Measurements from ENCODE around the gene ATAD2B. TPM values are rescaled to one million over a fixed set of nuclear protein-coding genes. Genes with fewer than 3 reads are reported as not detected.

ATAD2B gene
- total and polyA plus RNA-seq, 2 donors (not counting 1 experiment from before 2014, with no cell fraction given): 3.6 to 11.4 TPM

DNA sequence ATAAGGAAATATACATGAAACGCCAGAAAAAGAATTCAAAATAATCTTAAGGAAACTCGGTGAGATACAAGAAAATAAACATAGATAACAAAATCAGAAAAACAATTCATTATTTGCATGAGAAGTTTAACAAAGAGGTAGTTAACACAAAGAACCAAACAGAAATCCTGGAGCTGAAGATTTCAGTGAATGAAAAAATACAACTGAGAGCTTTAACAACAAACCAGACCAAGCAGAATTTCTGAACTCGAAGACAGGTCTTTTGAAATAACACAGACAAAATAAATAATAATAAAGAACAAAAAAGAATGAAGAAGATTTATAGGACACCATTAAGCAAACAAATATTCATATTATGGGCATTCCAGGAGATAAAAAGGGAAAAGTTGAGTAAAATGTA lies 204.7 kb downstream of the ATAD2B start:
- H3K4me1 ChIP-seq (ENCODE audit: control insufficient read depth, extremely low read depth, insufficient read depth, low read length): no peaks in the 10 kb centered on the region
- no peak overlapping the region for H3K27ac ChIP-seq (ENCODE audit: insufficient read depth, low read length)
- H3K9me3 ChIP-seq (ENCODE audit: control insufficient read depth, insufficient read depth, low read depth, low read length): no peaks in the 10 kb centered on the region
- H3K4me2 ChIP-seq (ENCODE audit: extremely low read depth, insufficient read depth, low read length): no peak overlapping the region
- no peak overlapping the region for H3K4me3 ChIP-seq (replicated peaks in 1 of 4; ENCODE audit: control extremely low read depth in 1 of 4, insufficient read depth in 1 of 4, low read depth in 3 of 4, low read length in 4 of 4)
- H3K27me3 ChIP-seq (ENCODE audit: control insufficient read depth, insufficient read depth, low read length): no peaks in the 10 kb centered on the region
- DNase-seq (ENCODE audit: low read depth in 2 of 2): no peak
- no peak overlapping the region for H2AFZ ChIP-seq (ENCODE audit: low read length)
- TF ChIP-seq CTCF (conservative IDR thresholded peaks at IDR 0.05 in 1 of 2, IDR thresholded peaks at IDR 0.05 in 1 of 2; ENCODE audit: low read depth in 1 of 2, low read length in 2 of 2): no peak
- no peak for TF ChIP-seq EZH2 (IDR thresholded peaks at IDR 0.05; ENCODE audit: low read length, missing control alignments)
- H3K36me3 ChIP-seq (ENCODE audit: control insufficient read depth, insufficient read depth, low read length): no peaks in the 10 kb centered on the region
- no peak overlapping the region for H3K9ac ChIP-seq (ENCODE audit: insufficient read depth, low read length)
- H3K79me2 ChIP-seq (ENCODE audit: control insufficient read depth, insufficient read depth, low read length): no peaks in the 10 kb centered on the region
- H4K20me1 ChIP-seq (ENCODE audit: control insufficient read depth, extremely low read depth, insufficient read depth, low read length): no peaks in the 10 kb centered on the region

GRCh38 chr2:23721454-23721826 lies 205.5 kb downstream of the ATAD2B start:
- no peak for DNase-seq (ENCODE audit: low read depth in 2 of 2)
- Histone ChIP-seq H3K9me3 (ENCODE audit: control insufficient read depth, insufficient read depth, low read depth, low read length) (no peaks in the 10 kb centered on the region), H3K4me3 (replicated peaks in 1 of 4; ENCODE audit: control extremely low read depth in 1 of 4, insufficient read depth in 1 of 4, low read depth in 3 of 4, low read length in 4 of 4) (no peak overlapping the region), H3K9ac (ENCODE audit: insufficient read depth, low read length) (no peak overlapping the region), H2AFZ (ENCODE audit: low read length) (no peak overlapping the region), H3K4me2 (ENCODE audit: extremely low read depth, insufficient read depth, low read length) (no peak overlapping the region), H3K4me1 (ENCODE audit: control insufficient read depth, extremely low read depth, insufficient read depth, low read length) (no peaks in the 10 kb centered on the region), H4K20me1 (ENCODE audit: control insufficient read depth, extremely low read depth, insufficient read depth, low read length) (no peaks in the 10 kb centered on the region), H3K36me3 (ENCODE audit: control insufficient read depth, insufficient read depth, low read length) (no peaks in the 10 kb centered on the region), H3K79me2 (ENCODE audit: control insufficient read depth, insufficient read depth, low read length) (no peaks in the 10 kb centered on the region), H3K27me3 (ENCODE audit: control insufficient read depth, insufficient read depth, low read length) (no peaks in the 10 kb centered on the region), H3K27ac (ENCODE audit: insufficient read depth, low read length) (no peak overlapping the region)
- no peak for TF ChIP-seq EZH2 (IDR thresholded peaks at IDR 0.05; ENCODE audit: low read length, missing control alignments)
- TF ChIP-seq CTCF (conservative IDR thresholded peaks at IDR 0.05 in 1 of 2, IDR thresholded peaks at IDR 0.05 in 1 of 2; ENCODE audit: low read depth in 1 of 2, low read length in 2 of 2): no peak

- no peak for DNase-seq (ENCODE audit: low read depth in 2 of 2)
- Histone ChIP-seq H3K36me3 (ENCODE audit: control insufficient read depth, insufficient read depth, low read length) (no peaks in the 10 kb centered on the region), H4K20me1 (ENCODE audit: control insufficient read depth, extremely low read depth, insufficient read depth, low read length) (no peaks in the 10 kb centered on the region), H3K4me1 (ENCODE audit: control insufficient read depth, extremely low read depth, insufficient read depth, low read length) (no peaks in the 10 kb centered on the region), H3K9ac (ENCODE audit: insufficient read depth, low read length) (no peak overlapping the region), H3K27me3 (ENCODE audit: control insufficient read depth, insufficient read depth, low read length) (no peaks in the 10 kb centered on the region), H3K27ac (ENCODE audit: insufficient read depth, low read length) (no peak overlapping the region), H3K4me2 (ENCODE audit: extremely low read depth, insufficient read depth, low read length) (no peak overlapping the region), H3K9me3 (ENCODE audit: control insufficient read depth, insufficient read depth, low read depth, low read length) (no peaks in the 10 kb centered on the region), H3K79me2 (ENCODE audit: control insufficient read depth, insufficient read depth, low read length) (no peaks in the 10 kb centered on the region), H3K4me3 (replicated peaks in 1 of 4; ENCODE audit: control extremely low read depth in 1 of 4, insufficient read depth in 1 of 4, low read depth in 3 of 4, low read length in 4 of 4) (no peak overlapping the region), H2AFZ (ENCODE audit: low read length) (no peak overlapping the region)
- no peak for TF ChIP-seq CTCF (conservative IDR thresholded peaks at IDR 0.05 in 1 of 2, IDR thresholded peaks at IDR 0.05 in 1 of 2; ENCODE audit: low read depth in 1 of 2, low read length in 2 of 2)
- TF ChIP-seq EZH2 (IDR thresholded peaks at IDR 0.05; ENCODE audit: low read length, missing control alignments): no peak
These were observed 206.0 kb downstream of the ATAD2B start for GRCh38 chr2:23720705-23721453.

Data from fibroblast of lung (primary cell).